HepG2 (cell line): ENCODE measurements around the gene LRFN2. TPM values are rescaled to one million over a fixed set of nuclear protein-coding genes. Genes with fewer than 3 reads are reported as not detected.

Experiments
- ATAC-seq: fragments of 200-7000 bp; cut with Tn5 transposase; 3 replicates; pipeline ENCODE4 v1.9.1; 2020; ENCODE audit warnings: mild to moderate bottlenecking, moderate library complexity
- BruUV-seq: library from RNA; stranded (reverse); fragments of 400-500 nt; replicated peaks from 2 replicates; lab custom pipeline; 2021; lab: Mats Ljungman, UMichigan
- CTCF ChIA-PET: fragments of 300-600 bp; formaldehyde crosslinking; extraction: SDS; loops from one replicate; lab custom pipeline; 2021; ENCODE audit warnings: low total read pairs, inconsistent platforms, low intra/inter-chr PET ratio; lab: Yijun Ruan, JAX
- POLR2A ChIA-PET: fragments of 350-600 bp; sonication (Branson Sonifier 250); formaldehyde crosslinking; loops from one replicate; lab custom pipeline; 2020; ENCODE audit warnings: antibody characterized with exemption, inconsistent platforms; lab: Yijun Ruan, JAX
- DNase-seq: peaks from one replicate; pipeline ENCODE4 v3.0.0-alpha.2; 2015; ENCODE audit warnings: low spot score
- FAIRE-seq: peaks from 3 replicates; lab custom pipeline; 2011; peaks lifted over from hg19 to GRCh38; lab: Jason Lieb, UNC
- H2AFZ ChIP-seq: one replicate; pipeline ENCODE4 v1.6.1; 2011; ENCODE audit warnings: low read length, inconsistent platforms
- H3K27ac ChIP-seq: fragments of 300-600 bp; 3 replicates; pipeline ENCODE4 v1.8.0; 2011; ENCODE audit warnings: mixed run types, mild to moderate bottlenecking, mixed read lengths, low read length, inconsistent platforms; ENCODE audit not compliant: insufficient read depth; ENCODE audit errors: extremely low read length
- H3K27me3 ChIP-seq, 2 experiments: fragments of 200-600 bp in 1 of 2; 2 replicates in 1 of 2; 3 replicates in 1 of 2; pipeline versions ENCODE4 v1.6.0 to v1.8.0; 2011; ENCODE audit warnings: low read length in 2 of 2, mild to moderate bottlenecking in 2 of 2, moderate library complexity in 2 of 2, inconsistent platforms in 1 of 2; ENCODE audit not compliant: insufficient read depth in 2 of 2, control insufficient read depth in 1 of 2
- H3K36me3 ChIP-seq, 2 experiments: fragments of 200-600 bp in 1 of 2; replicated peaks in 1 of 2; 2 replicates in 1 of 2; 3 replicates in 1 of 2; pipeline versions ENCODE4 v1.5.1 to v1.8.0; 2011; ENCODE audit warnings: low read length in 2 of 2, inconsistent platforms in 1 of 2; ENCODE audit not compliant: insufficient read depth in 2 of 2, control insufficient read depth in 1 of 2
- H3K4me1 ChIP-seq: 2 replicates; pipeline ENCODE4 v1.5.1; 2012; ENCODE audit warnings: low read length, inconsistent platforms; ENCODE audit not compliant: insufficient read depth
- H3K4me2 ChIP-seq: 2 replicates; pipeline ENCODE4 v1.6.0; 2011; ENCODE audit warnings: low read depth, low read length, inconsistent platforms
- H3K4me3 ChIP-seq, 3 experiments: fragments of 200-600 bp in 1 of 3; sonication (generic), shearing (Covaris generic) in 1 of 3; replicated peaks in 1 of 3; 2 replicates each; pipeline ENCODE4 v1.5.1; 2011 to 2016; ENCODE audit warnings: low read length in 3 of 3, inconsistent platforms in 2 of 3, low read depth in 2 of 3, mild to moderate bottlenecking in 2 of 3, control low read depth in 1 of 3, mixed read lengths in 1 of 3; ENCODE audit not compliant: insufficient read depth in 1 of 3
- H3K79me2 ChIP-seq: one replicate; pipeline ENCODE4 v1.6.1; 2011; ENCODE audit warnings: low read length, inconsistent platforms; ENCODE audit not compliant: insufficient read depth
- H3K9ac ChIP-seq: 2 replicates; pipeline ENCODE4 v1.6.0; 2011; ENCODE audit warnings: mild to moderate bottlenecking, low read depth, low read length, inconsistent platforms; ENCODE audit not compliant: insufficient read depth
- H3K9me3 ChIP-seq: 2 replicates; pipeline ENCODE4 v1.5.1; 2012; ENCODE audit warnings: mild to moderate bottlenecking, low read length
- H4K20me1 ChIP-seq: 2 replicates; pipeline ENCODE4 v1.6.0; 2011; ENCODE audit warnings: inconsistent platforms, mild to moderate bottlenecking, low read length, moderate library complexity; ENCODE audit not compliant: insufficient read depth
- DNMT3B ChIP-seq: conservative IDR thresholded peaks from 2 replicates; pipeline ENCODE4 v1.6.1; 2016; ENCODE audit warnings: missing biosample characterization, control low read depth
- DPF2 ChIP-seq: sonication (generic); formaldehyde crosslinking; IDR thresholded peaks from 2 replicates; pipeline ENCODE4 v1.4.0; 2020; ENCODE audit warnings: mild to moderate bottlenecking, low read depth, missing genetic modification reagents, borderline replicate concordance
- MTF2 ChIP-seq: sonication (generic); formaldehyde crosslinking; IDR thresholded peaks from 2 replicates; pipeline ENCODE4 v1.5.0; 2020; ENCODE audit warnings: missing genetic modification reagents, borderline replicate concordance
- PAWR ChIP-seq: sonication (generic); formaldehyde crosslinking; IDR thresholded peaks from 2 replicates; pipeline ENCODE4 v1.4.0; 2020; ENCODE audit warnings: missing genetic modification reagents, mild to moderate bottlenecking, borderline replicate concordance
- SMAD3 ChIP-seq: sonication (generic); formaldehyde crosslinking; IDR thresholded peaks from 2 replicates; pipeline ENCODE4 v1.4.0; 2020; ENCODE audit warnings: missing genetic modification reagents
- THAP9 ChIP-seq: sonication (generic); formaldehyde crosslinking; IDR thresholded peaks from 2 replicates; pipeline ENCODE4; 2020; ENCODE audit warnings: missing genetic modification reagents, mild to moderate bottlenecking, borderline replicate concordance
- ZFYVE20 ChIP-seq: sonication (generic); formaldehyde crosslinking; IDR thresholded peaks from 2 replicates; pipeline ENCODE4 v1.8.0; 2023; ENCODE audit warnings: low read depth, mild to moderate bottlenecking, moderate library complexity, missing genetic modification reagents, borderline replicate concordance
- WGBS: methylation state at CpG from one replicate; pipeline ENCODE4 v1.1.6; 2017; ENCODE audit warnings: low lambda C conversion rate; 5-methylcytosine and 5-hydroxymethylcytosine counted together
- in situ Hi-C: cut with HindIII; loops from 2 replicates; pipeline ENCODE4 v1.10.0; 2017; ENCODE audit warnings: low pct_unique_long_range_greater_than_20kb; ENCODE audit not compliant: extremely low pct_ligation_motif_present
- intact Hi-C: fragments of 100-400 bp; cut with micrococcal nuclease; formaldehyde crosslinking; loops from one replicate; pipeline ENCODE4 v1.10.0; 2022; ENCODE audit not compliant: unreplicated experiment
- polyA plus RNA-seq, 8 experiments: library from polyadenylated mRNA; depleted of rRNA in 3 of 8; stranded (reverse) in 7 of 8; unstranded in 1 of 8; fragments of >200 nt; fragmentation: Illumina TruSeq in 4 of 8; extraction: Trizol in 4 of 8; gene quantifications; 2 replicates each; pipeline versions ENCODE4 v1.2.1 to v1.2.3, GENCODE V29; 2011 to 2016; ENCODE audit warnings: low read depth in 4 of 8, missing spikeins in 1 of 8, mixed read lengths in 1 of 8; ENCODE audit not compliant: insufficient read depth in 1 of 8
- total RNA-seq, 5 experiments: library from RNA; depleted of rRNA; stranded (reverse); fragments of >200 nt; fragmentation: Illumina TruSeq; extraction: Trizol; gene quantifications; 2 replicates each; pipeline ENCODE4 v1.2.3, GENCODE V29; 2016; ENCODE audit warnings: low read depth in 1 of 5

LRFN2 gene
- total and polyA plus RNA-seq, 2 of the 13 experiments (the other 11 are each of a cell fraction or from before 2014, with no cell fraction given), result not detected

GRCh38 chr6:40422046-40422445 is 165.1 kb downstream of the LRFN2 start:
- intact Hi-C loops, result no loop called here
- H3K79me2 ChIP-seq, result no peaks in the 10 kb centered on the region
- no peaks in the 10 kb centered on the region; a peak in 1 of 5 replicates for H3K27me3 ChIP-seq
- BruUV-seq, result no TSS peak
- no peaks in the 10 kb centered on the region for H3K36me3 ChIP-seq
- WGBS, result 0% methylated on average over 1 of the region's 1 CpG
- H3K4me2 ChIP-seq, result no peak overlapping the region
- no peak overlapping the region for H3K27ac ChIP-seq
- H3K4me1 ChIP-seq, result no peaks in the 10 kb centered on the region
- DNase-seq (no peak), ATAC-seq (no peak), FAIRE-seq (no peak)
- H3K9ac ChIP-seq, result no peak overlapping the region
- ChIA-PET POLR2A (no interaction called here), CTCF (no interaction called here)
- no peaks in the 10 kb centered on the region for H4K20me1 ChIP-seq
- no peak overlapping the region for H3K4me3 ChIP-seq
- TF ChIP-seq DNMT3B (CRISPR knock-in tag), result no peak
- TF ChIP-seq PAWR (CRISPR knock-in tag), result no peak
- TF ChIP-seq THAP9 (CRISPR knock-in tag), result no peak
- no peak for TF ChIP-seq DPF2 (CRISPR knock-in tag)
- TF ChIP-seq ZFYVE20 (CRISPR knock-in tag), result no peak
- no peak for TF ChIP-seq MTF2 (CRISPR knock-in tag)
- no peak for TF ChIP-seq SMAD3 (CRISPR knock-in tag)
- no peak overlapping the region for H2AFZ ChIP-seq
- no peaks in the 10 kb centered on the region for H3K9me3 ChIP-seq
- in situ Hi-C loops, result no loop called here
